HS-5 (cell line): ENCODE data around the gene HNRNPA3.
A peak's percentile ranks its signal among the peaks of the same experiment; 100 is the strongest.
"Not testable (repeated sequence)": the region's sequence is repeated elsewhere in the genome, so short reads cannot be mapped to it uniquely, and the experiment has no call there.

Experiments
- DNase-seq: peaks from one replicate; pipeline ENCODE4 v3.0.0-alpha.2; 2012; ENCODE audit warnings: low read depth

The HNRNPA3 gene

DNA sequence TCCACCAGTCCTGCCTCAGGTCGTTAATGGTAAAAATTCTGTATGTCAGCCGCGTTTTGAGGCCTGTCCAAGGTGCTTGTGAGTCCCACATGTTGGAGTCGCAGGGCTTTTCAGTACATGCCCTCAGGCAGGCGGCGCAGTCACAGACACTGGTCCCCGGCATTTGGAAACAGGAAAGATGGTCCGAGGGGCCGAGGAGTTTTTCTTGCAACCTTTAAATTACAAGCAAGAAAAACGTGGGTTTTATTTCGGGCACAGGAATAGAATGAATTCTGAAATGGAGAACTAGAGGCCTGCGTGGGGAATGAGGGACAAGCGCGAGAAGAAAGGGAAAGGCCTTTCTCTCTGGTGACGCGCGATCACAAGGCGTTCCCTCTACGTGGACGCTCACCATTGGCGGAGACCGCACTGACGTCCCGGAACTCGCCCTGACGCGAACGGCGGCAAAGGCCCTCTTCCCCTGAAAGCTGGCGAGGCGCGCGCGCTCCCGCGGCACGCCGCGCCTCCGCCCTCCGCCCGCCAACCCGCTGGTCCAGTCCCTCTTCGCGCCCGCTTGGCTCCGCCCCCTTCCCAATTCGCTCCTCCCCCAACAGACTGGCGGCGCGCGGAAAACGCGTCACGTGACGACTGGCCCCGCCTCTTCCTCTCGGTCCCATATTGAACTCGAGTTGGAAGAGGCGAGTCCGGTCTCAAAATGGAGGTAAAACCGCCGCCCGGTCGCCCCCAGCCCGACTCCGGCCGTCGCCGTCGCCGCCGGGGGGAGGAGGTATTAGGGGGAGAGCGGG lies at the start of gene HNRNPA3:
TSS of gene HNRNPA3 (plus strand) at position 689 of the 785 bp plus-strand sequence. CDS start at position 695, 6 bp downstream.
- peak; percentile 97 for DNase-seq

DNA sequence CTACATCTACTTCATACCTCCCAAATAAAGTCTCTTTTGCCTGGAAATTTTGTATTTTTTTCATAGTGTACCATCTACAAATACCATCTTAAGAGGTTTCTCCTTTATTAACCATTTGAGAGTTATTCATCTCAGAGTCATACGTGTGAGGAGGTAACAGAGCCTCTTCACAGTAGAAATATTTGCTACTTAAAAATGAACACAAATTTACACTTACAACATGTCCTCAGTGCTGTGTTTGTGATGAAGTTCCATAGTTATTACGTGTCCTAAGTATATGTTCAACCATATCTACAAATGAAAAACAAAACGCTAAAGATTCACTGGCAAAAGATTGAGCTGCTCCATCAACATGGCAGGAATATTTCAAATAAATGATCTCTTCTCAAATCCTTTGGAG lies 48.5 kb upstream of the HNRNPA3 start:
- no peak for DNase-seq

DNA sequence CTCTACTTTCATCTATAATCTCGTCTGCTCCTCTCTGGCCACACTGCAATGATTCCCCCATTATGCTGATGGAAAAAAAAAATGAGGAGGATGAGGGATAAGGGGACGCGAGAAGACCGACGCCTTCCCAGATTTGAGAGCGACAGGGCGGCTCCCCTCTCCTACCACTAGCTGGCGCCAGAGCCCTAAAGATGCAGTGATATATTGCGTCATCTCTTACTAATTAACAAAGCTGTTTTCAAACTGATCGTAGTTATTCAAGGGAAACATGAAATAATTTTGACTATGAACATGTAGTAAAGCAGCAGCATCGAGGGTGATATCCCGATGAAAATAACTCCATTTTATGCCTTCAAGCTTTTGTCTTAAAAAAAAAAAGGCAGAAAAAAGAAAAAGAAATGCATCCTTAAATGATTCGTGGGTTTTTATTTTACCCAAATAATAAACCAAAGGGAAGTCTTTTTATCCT lies 48.0 kb upstream of the HNRNPA3 start:
- DNase-seq: no peak

DNA sequence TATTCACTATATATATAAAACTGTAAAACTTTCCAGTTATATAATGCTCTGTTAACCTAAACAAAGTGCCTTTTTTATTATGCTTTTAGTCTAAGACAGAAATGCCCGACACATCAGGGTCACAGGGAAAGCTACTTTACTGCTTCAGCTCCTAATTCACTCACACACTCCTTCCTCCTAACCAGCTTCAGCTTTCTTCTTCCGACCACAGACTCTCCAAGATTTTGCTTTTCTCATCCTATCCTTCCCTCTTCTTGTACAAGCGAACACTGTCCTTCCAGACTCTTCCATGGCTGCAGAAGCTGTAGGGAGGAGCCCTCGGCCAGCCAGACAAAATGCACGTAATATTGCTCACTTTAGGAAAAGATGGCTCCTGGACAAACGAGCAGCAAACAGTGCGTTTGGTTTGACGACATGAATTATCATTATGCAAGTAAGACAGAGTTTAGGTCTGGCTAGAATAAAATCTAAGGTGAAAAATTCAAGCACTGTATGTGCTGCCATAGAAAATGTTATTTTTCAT lies 47.5 kb upstream of the HNRNPA3 start:
- no peak for DNase-seq

DNA sequence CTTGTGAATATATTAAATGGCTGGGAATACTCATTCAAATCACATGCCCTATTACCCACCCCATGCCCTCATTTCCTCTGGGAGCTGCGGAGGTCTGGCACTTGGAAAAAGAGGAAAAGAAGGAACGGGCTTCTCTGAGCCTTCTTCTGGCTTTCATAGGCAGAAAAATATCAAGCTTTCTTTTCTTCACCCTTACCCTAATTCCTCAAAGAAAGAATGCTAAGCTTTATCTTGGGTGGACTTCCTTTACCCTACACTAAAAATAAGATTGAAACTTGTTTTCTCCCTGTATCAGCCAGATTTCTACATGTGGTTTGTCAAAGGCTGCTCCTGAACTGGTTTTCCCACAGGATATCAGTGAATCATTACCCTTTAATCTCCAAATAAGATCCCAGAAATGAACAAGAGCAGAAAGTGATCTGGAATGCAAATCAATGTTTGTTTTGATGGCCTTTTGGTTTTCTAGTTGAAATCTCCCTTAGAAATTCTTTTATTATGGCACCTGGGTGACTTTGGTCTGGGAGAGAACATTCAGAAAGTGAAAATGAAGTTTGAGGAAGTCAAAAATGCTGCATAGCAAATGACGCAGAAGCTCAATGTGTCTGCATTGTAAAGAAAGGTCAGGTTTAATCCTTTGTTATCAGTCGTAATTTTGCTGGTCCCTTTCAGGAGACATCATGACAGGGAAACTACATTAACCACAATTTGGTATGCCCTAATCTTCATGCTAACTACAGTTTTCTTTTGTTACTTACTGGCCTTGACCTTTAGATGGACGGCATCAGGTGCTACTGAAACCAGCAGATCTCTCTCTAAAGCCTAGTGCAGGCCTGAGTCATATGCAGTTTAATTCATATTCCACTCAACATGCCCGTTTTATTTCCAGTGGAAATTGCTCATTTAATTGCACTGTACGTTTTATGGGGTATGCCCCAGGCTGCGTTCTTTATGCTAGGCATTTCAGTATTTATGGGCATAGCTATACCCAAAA lies 46.6 kb upstream of the HNRNPA3 start:
- no peak for DNase-seq

DNA sequence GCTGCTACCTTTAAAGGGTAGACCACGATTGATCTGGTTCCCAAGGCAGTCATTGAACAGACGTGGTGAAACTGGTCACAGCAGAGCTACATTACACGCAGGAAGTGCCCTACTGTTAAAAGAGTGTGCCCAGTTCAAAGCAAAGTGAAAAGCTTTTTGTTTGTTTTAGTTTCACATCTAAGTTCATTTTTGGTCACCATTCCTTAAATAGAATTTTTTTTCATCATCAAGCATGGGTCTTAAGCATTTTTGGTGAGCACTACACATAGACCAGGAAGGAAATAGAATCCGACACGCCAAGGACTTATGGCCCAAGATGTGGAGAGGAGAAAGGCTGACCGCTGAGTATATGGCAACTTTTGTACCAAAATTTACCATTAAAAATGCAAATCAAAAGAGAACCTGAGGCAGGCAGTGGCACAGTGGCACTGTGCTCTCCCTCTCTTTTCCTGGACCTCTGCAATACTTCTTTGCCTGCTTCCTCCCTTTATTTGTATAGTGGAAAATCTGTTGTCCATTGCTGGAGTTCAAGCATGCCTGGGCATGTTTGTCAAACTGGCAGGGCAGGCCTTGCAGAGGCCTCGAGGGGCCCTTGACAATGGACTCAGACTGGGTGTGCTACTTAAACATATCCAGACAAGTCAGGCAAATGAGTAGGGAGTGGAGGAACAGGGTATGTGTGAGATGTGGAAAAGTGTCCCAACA lies 42.6 kb upstream of the HNRNPA3 start:
- no peak for DNase-seq

DNA sequence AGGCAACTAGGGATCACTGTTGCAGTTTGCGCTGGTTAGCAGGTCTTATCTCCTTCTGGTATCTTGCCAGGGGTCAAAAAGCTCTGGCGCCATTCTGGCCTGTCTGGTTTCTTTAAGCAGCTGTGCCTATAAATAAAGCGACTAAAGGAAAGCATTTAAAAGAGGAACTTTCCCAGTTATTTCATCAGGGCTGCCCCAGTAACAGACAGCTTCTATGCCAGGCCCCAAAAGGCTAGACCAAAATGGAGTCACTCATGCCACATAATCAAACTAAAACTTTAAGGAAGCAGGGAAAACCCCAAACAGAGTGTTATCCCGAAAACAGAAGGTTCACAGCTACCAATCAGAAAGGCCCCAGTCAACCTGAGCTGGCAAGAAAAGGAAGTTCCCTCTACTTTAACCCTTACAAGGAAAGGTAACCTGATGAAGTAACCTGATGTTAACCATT lies 41.2 kb upstream of the HNRNPA3 start:
- no peak for DNase-seq

DNA sequence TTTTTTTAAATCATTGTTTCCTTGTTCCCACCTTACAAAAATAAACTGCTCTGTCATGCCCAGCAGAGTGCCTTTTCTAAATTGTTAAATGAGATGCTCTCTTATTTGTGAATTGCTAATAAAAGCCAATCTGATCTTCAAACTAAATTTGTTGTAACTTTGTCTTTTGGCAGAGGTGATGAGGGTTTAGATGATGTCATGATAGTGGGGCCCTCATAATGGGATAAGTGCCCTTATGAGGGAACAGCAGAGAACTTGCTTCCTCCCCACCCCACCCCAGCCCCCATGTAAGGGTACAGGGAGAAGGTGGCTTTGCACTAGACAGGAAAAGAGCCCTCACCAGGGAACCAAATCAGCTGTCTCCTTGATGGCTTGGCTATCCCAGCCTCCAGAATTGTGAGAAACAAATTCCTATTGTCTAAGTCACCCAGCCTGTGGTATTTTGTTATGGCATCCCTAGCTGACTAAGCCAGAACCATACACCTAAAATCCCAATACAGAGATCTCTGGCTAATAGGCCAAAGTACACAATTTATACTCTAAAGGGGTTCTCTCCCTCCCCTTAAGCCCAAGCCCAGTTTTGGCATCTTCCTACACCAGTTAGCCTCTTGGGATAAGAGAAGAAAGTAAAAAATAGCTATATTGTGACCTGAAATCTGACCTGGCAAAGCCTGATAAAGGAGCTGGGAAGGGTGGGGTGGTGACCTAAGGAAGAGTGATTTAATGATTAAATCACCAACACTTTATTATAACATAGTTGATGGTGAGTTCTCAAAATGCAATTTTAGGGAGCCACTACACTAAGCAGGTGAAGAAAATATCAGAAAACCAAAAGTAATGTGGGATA lies 40.3 kb upstream of the HNRNPA3 start:
- peak; percentile 82 for DNase-seq

DNA sequence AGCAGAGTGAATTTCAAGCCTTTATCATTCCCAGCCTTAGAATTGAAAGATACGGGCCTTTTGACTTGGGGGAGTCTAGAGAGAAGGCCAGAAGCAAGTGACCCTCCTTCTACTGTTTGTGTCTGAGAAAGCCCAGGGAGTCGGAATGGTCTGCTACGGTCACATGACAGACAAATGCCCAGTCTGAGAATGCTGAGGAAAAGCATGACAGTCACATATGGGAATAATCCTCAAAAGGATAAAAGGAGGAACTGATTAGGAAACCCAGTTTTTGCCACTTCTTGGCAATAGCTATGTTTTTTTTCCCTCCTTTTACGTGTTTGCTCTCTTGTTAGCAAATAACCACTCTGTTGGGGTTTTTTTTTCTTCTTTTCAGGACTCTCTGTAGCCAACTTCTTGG lies 38.1 kb upstream of the HNRNPA3 start:
- no peak for DNase-seq

DNA sequence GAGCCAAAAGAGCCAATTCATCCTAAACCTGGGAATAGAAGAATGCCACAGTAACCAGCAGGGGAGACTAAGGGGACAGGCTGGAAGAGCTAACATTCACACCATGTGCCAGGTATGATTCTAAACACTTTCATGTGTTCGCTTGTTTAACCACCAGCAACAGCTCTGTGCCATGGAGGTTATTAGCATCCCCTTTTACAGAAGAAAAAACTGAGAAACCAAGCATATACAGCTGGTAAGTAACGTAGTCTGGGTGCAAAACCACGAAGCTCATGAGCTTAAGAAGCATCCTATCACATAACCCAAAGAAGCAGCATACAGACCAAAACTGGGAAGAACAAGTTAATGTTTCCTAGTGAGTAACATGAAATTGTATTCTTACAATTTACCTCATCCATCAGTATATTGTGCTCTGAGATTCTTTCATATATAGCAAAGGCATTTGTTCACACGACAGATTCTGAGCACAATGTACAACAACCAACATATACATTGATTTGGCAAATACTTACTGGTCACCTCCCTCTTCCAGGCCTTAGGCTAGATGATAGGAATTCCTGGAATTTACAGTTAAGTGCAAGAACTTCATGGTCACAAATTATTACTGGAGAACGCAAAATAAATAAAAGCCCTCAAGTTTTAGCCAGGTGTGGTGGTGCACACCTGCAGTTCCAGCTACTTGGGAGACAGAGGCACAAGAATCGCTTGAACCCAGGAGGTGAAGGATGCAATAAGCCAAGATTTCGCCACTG lies 36.5 kb upstream of the HNRNPA3 start:
- no peak for DNase-seq

DNA sequence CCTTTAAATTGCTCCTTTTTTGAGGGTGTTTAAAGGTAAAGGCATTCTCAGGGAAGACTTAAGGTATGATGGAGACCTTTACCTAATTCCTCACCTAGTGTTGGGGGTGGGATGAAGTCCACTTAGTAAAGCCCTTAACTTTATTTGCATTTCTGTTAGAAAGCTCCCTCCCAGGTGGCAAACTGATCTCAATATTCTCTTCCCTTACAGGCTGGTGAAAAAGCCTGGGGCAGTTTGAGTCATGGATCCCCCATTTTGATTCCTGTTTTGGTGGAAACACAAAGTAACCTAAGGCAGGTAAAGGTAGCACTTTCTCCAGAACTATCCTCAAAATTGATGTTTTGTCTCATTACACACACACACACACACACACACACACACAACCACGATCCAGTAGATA lies 33.8 kb upstream of the HNRNPA3 start:
- no peak for DNase-seq

DNA sequence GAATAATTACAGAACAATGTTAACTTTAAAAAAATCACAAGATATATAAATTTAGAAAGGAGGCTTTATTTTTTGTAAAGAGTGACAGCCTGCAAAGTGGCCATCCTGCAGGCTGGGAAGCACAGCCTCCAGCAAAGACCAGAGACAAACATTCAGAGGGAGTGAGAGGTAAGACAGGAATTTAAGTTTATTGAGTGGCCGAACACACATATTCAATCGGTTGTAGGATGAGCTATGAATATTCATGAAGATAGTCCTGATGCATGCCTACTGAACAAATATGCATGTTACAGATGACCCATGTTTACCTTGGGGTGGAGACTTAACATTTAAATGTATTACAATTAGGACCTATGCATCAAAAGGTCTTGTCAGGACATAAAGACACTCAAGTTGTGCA lies 33.4 kb upstream of the HNRNPA3 start:
- DNase-seq: no peak

DNA sequence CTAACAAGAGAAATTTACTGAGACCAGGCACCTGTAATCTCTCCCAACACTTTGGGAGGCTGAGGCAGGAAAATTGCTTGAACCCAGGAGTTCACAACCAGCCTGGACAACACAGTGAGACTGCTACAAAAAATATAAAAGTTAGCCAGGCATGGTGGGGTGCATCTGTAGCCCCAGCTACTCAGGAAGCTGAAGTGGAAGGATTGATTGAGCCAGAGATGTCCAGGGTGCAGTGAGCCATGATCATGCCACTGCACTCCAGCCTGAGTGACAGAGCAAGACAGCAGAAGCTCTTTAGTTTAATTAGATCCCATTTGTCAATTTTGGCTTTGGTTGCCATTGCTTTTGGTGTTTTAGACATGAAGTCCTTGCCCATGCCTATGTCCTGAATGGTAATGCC lies 32.9 kb upstream of the HNRNPA3 start:
- DNase-seq: not testable (repeated sequence)

DNA sequence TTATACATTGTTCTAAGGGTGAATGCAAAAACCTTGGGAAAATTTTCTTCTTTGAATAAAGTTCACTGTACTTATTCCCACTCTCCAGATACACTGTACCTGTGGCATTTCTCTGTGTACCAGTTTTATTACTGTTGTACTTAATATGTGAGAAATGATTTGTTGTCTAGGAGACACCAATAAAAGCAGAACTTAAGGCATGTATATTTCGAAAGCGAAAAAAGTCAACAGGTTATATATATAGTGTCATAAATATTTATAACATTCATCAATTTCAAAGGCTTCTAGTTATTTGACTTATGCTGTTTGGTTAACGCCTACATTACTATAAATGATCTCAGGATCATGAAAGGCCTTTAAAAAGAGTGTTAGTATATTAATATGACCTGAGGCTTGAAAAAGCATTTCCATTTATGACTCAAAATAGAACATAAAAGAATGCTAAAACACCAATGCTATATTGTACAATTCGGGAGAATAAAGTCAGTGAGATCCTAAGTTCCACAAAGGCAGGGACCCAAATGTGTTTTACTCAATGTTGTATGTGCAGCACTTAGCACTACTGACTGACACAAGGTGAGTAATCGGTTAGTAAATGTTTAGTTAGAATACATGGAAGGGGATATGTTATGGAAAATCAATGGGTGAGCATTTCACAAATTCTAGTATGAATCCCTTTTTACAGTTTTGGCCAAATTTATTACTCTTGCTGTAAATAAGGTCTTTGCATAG lies 32.2 kb upstream of the HNRNPA3 start:
- DNase-seq: no peak

DNA sequence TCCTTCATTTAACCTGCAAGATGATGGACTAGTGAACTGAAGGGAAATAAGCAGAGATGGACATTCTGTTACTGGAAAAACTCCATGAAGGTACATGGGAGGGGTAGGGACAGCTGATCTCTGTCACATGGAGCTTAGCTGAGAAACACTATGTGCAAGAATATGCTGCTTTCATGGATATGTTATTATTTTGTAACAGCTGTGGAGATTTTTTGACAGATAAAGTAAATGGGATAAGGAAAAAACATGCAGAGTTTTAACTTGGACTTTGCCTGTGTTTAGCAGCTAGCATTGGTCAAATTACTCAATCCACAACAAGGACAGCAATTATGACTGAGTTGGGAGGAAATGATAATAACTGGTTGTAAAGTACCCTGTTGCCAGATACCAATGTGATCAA lies 28.7 kb upstream of the HNRNPA3 start:
- no peak for DNase-seq

DNA sequence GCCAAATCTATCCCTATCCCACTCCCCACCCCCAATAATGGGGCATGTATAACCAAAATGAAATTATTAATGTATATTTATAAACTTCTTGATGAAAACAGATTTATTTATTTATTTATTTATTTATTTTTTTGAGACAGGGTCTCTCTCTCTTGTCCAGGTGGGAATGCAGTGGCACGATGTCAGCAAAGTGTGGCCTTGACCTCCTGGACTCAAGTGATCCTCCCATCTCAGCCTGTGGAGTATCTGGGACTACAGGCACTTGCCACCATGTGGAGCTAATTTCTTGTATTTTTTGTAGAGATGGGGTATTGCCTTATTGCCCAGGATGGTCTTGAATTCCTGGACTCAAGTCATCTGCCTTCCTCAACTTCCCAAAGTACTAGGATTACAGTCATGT lies 28.0 kb upstream of the HNRNPA3 start:
- DNase-seq: no peak

DNA sequence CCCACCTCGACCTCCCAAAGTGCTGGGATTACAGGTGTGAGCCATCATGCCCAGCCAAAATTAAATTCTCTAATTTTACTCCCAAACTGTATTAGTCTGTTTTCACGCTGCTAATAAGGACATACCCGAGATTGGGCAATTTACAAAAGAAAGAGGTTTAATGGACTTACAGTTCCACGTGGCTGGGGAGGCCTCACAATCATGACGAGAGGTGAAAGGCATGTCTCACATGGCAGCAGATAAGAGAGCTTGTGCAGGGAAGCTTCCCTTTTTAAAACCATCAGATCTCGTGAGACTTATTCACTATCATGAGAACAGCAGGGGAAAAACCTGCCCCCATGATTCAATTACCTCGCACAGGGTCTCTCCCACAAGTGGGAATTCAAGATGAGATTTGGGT lies 26.6 kb upstream of the HNRNPA3 start:
- not testable (repeated sequence) for DNase-seq

DNA sequence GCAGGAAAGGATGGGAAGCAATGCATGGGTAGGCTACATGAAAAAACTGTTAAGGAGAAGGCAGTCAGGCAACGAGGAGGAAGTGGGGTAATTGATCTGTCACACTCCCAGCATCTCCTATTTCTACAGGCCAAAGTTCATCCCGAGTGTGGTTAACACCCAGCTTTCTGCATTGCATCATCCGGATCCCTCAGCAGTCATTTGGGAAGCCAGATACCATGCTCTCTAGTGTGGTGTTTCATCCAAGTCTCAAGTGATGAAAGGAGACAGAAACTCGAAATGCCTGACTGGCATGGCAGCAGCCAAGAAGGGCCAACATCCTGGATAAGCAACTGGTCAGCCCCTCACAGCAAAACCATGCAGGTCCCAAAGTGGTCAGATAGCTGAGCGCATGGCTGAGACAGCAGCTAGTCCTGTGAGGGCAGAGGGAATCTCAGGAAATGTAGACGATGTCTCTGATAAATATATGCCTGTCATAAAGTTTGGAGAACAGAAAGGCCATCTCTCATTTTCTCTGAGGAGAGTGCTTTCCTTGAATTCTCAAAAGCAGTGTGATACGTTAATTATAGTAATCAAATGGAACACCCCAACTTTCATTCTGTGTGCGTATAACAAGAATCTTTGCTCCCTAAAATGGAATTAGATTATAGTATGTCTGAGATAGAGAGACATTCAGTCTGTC lies 24.8 kb upstream of the HNRNPA3 start:
- peak; percentile 49 for DNase-seq
